HEK293 (cell line): ENCODE results near the gene NF2.

ENCODE experiments used
- CTCF ChIP-seq: fragments of 450-650 bp; formaldehyde crosslinking; IDR thresholded peaks from 2 replicates; pipeline ENCODE4 v1.5.1; 2016; ENCODE audit warnings: missing biosample characterization, missing genetic modification characterization
- IKZF3 ChIP-seq: fragments of 450-650 bp; IDR thresholded peaks from 2 replicates; pipeline ENCODE4 v1.5.0; 2018; ENCODE audit warnings: missing biosample characterization, mild to moderate bottlenecking, missing genetic modification characterization, moderate library complexity
- INSM2 ChIP-seq: fragments of 450-650 bp; formaldehyde crosslinking; IDR thresholded peaks from 2 replicates; pipeline ENCODE4 v1.5.1; 2016; ENCODE audit warnings: missing biosample characterization, missing genetic modification characterization
- KLF10 ChIP-seq: fragments of 450-650 bp; IDR thresholded peaks from 2 replicates; pipeline ENCODE4 v1.5.1; 2018; ENCODE audit warnings: missing biosample characterization, mild to moderate bottlenecking, missing genetic modification characterization
- PRDM10 ChIP-seq: fragments of 450-650 bp; formaldehyde crosslinking; IDR thresholded peaks from 2 replicates; pipeline ENCODE4 v1.5.1; 2016; ENCODE audit warnings: missing biosample characterization, missing genetic modification characterization
- PRDM6 ChIP-seq: fragments of 450-650 bp; formaldehyde crosslinking; IDR thresholded peaks from 2 replicates; pipeline ENCODE4 v1.5.1; 2017; ENCODE audit warnings: missing biosample characterization, missing genetic modification characterization
- SCRT2 ChIP-seq: fragments of 450-650 bp; formaldehyde crosslinking; IDR thresholded peaks from 2 replicates; pipeline ENCODE4 v1.5.1; 2016; ENCODE audit warnings: missing biosample characterization, missing genetic modification characterization
- TCF7L2 ChIP-seq: IDR thresholded peaks from 2 replicates; pipeline ENCODE4 v1.6.1; 2011; ENCODE audit warnings: low read depth, mild to moderate bottlenecking, inconsistent platforms, low read length, moderate library complexity, borderline replicate concordance
- ZBTB8A ChIP-seq: fragments of 450-650 bp; formaldehyde crosslinking; IDR thresholded peaks from 2 replicates; pipeline ENCODE4 v1.5.1; 2016; ENCODE audit warnings: missing biosample characterization, missing genetic modification characterization
- ZIC2 ChIP-seq: fragments of 450-650 bp; formaldehyde crosslinking; IDR thresholded peaks from 2 replicates; pipeline ENCODE4 v1.5.1; 2016; ENCODE audit warnings: missing biosample characterization, missing genetic modification characterization
- ZNF10 ChIP-seq: fragments of 450-650 bp; formaldehyde crosslinking; IDR thresholded peaks from 2 replicates; pipeline ENCODE4 v1.5.1; 2017; ENCODE audit warnings: missing biosample characterization, missing genetic modification characterization
- ZNF132 ChIP-seq: fragments of 450-650 bp; formaldehyde crosslinking; IDR thresholded peaks from 2 replicates; pipeline ENCODE4 v1.5.1; 2017; ENCODE audit warnings: missing biosample characterization, missing genetic modification characterization, borderline replicate concordance
- ZNF140 ChIP-seq: fragments of 450-650 bp; formaldehyde crosslinking; IDR thresholded peaks from 2 replicates; pipeline ENCODE4 v1.5.1; 2016; ENCODE audit warnings: missing biosample characterization, missing genetic modification characterization
- ZNF169 ChIP-seq: fragments of 450-650 bp; formaldehyde crosslinking; IDR thresholded peaks from 2 replicates; pipeline ENCODE4 v1.5.1; 2016; ENCODE audit warnings: missing biosample characterization, missing genetic modification characterization
- ZNF2 ChIP-seq: fragments of 450-650 bp; formaldehyde crosslinking; IDR thresholded peaks from 2 replicates; pipeline ENCODE4 v1.5.1; 2016; ENCODE audit warnings: missing biosample characterization, missing genetic modification characterization
- ZNF221 ChIP-seq: fragments of 450-650 bp; formaldehyde crosslinking; IDR thresholded peaks from 2 replicates; pipeline ENCODE4 v1.5.1; 2017; ENCODE audit warnings: missing biosample characterization, missing genetic modification characterization, borderline replicate concordance
- ZNF26 ChIP-seq: fragments of 450-650 bp; formaldehyde crosslinking; IDR thresholded peaks from 2 replicates; pipeline ENCODE4 v1.5.1; 2016; ENCODE audit warnings: missing biosample characterization, missing genetic modification characterization
- ZNF324 ChIP-seq: fragments of 450-650 bp; formaldehyde crosslinking; IDR thresholded peaks from 2 replicates; pipeline ENCODE4 v1.5.1; 2016; ENCODE audit warnings: missing biosample characterization, missing genetic modification characterization
- ZNF335 ChIP-seq: fragments of 450-650 bp; formaldehyde crosslinking; conservative IDR thresholded peaks from 2 replicates; pipeline ENCODE4 v1.5.1; 2016; ENCODE audit warnings: missing biosample characterization, missing genetic modification characterization
- ZNF394 ChIP-seq: fragments of 450-650 bp; formaldehyde crosslinking; IDR thresholded peaks from 2 replicates; pipeline ENCODE4 v1.5.1; 2016; ENCODE audit warnings: missing biosample characterization, missing genetic modification characterization, mild to moderate bottlenecking, moderate library complexity, borderline replicate concordance
- ZNF501 ChIP-seq: fragments of 450-650 bp; formaldehyde crosslinking; IDR thresholded peaks from 2 replicates; pipeline ENCODE4 v1.5.1; 2016; ENCODE audit warnings: missing biosample characterization, missing genetic modification characterization
- ZNF548 ChIP-seq: fragments of 450-650 bp; formaldehyde crosslinking; IDR thresholded peaks from 2 replicates; pipeline ENCODE4 v1.5.1; 2016; ENCODE audit warnings: missing biosample characterization, missing genetic modification characterization
- ZNF549 ChIP-seq: fragments of 450-650 bp; IDR thresholded peaks from 2 replicates; pipeline ENCODE4 v1.5.1; 2018; ENCODE audit warnings: missing biosample characterization, missing genetic modification characterization, mild to moderate bottlenecking, inconsistent platforms, moderate library complexity
- ZNF561 ChIP-seq: fragments of 450-650 bp; IDR thresholded peaks from 2 replicates; pipeline ENCODE4 v1.5.1; 2018; ENCODE audit warnings: missing biosample characterization, missing genetic modification characterization, borderline replicate concordance
- ZNF629 ChIP-seq: fragments of 450-650 bp; formaldehyde crosslinking; IDR thresholded peaks from 2 replicates; pipeline ENCODE4 v1.5.1; 2017; ENCODE audit warnings: missing biosample characterization, missing genetic modification characterization
- ZNF76 ChIP-seq: fragments of 450-650 bp; formaldehyde crosslinking; IDR thresholded peaks from 2 replicates; pipeline ENCODE4; 2016; ENCODE audit warnings: low read depth, missing biosample characterization, missing genetic modification characterization, borderline replicate concordance
- ZSCAN23 ChIP-seq: fragments of 450-650 bp; formaldehyde crosslinking; IDR thresholded peaks from 2 replicates; pipeline ENCODE4 v1.5.1; 2016; ENCODE audit warnings: missing biosample characterization, missing genetic modification characterization
- ZSCAN30 ChIP-seq: fragments of 450-650 bp; IDR thresholded peaks from 2 replicates; pipeline ENCODE4 v1.5.1; 2018; ENCODE audit warnings: missing biosample characterization, mild to moderate bottlenecking, missing genetic modification characterization, moderate library complexity

Gene NF2

GRCh38 chr22:29641700-29642330 is 38.4 kb downstream of the NF2 start (continued):
- TF ChIP-seq INSM2 (no peak), ZNF548 (tag by site-specific recombination) (no peak), ZNF394 (tag by site-specific recombination) (no peak), ZSCAN30 (tag by site-specific recombination) (0 out of 2 replicates have a peak, but pooled peaks have one; percentile 4), ZNF549 (no peak), ZNF221 (tag by site-specific recombination) (no peak), ZNF26 (tag by site-specific recombination) (no peak), KLF10 (tag by site-specific recombination) (no peak), ZBTB8A (tag by site-specific recombination) (0 out of 2 replicates have a peak, but pooled peaks have one; percentile 6), PRDM6 (tag by site-specific recombination) (no peak; the same call in 1 of the 2 replicates), CTCF (tag by site-specific recombination) (no peak), ZNF324 (tag by site-specific recombination) (no peak), ZNF140 (tag by site-specific recombination) (no peak), ZNF169 (tag by site-specific recombination) (no peak), ZSCAN23 (tag by site-specific recombination) (no peak), IKZF3 (tag by site-specific recombination) (0 out of 2 replicates have a peak, but pooled peaks have one; percentile 6), PRDM10 (tag by site-specific recombination) (peak; percentile 8), ZNF2 (no peak), ZNF501 (no peak), ZNF561 (tag by site-specific recombination) (peak; percentile 2; the same call in 1 of the 2 replicates), TCF7L2 (0 out of 2 replicates have a peak, but pooled peaks have one; percentile 5), ZNF629 (tag by site-specific recombination) (0 out of 2 replicates have a peak, but pooled peaks have one; percentile 22), SCRT2 (tag by site-specific recombination) (0 out of 2 replicates have a peak, but pooled peaks have one; percentile 7), ZNF76 (no peak), ZNF335 (tag by site-specific recombination) (no peak), ZIC2 (tag by site-specific recombination) (0 out of 2 replicates have a peak, but pooled peaks have one; percentile 3), ZNF132 (no peak), ZNF10 (tag by site-specific recombination) (no peak)
